Putamen (tissue), 1 donor: Measurements from ENCODE around the gene IRGC.
"Not testable (repeated sequence)": the region's sequence is repeated elsewhere in the genome, so short reads cannot be mapped to it uniquely, and the experiment has no call there.

ENCODE experiments used
- DNase-seq: peaks from one replicate; pipeline ENCODE4 v3.0.0-alpha.2; 2016; ENCODE audit warnings: low spot score

IRGC gene, protein sequence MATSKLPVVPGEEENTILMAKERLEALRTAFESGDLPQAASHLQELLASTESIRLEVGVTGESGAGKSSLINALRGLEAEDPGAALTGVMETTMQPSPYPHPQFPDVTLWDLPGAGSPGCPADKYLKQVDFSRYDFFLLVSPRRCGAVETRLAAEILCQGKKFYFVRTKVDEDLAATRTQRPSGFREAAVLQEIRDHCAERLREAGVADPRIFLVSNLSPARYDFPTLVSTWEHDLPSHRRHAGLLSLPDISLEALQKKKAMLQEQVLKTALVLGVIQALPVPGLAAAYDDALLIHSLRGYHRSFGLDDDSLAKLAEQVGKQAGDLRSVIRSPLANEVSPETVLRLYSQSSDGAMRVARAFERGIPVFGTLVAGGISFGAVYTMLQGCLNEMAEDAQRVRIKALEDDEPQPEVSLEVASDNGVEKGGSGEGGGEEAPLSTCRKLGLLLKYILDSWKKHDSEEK

DNA sequence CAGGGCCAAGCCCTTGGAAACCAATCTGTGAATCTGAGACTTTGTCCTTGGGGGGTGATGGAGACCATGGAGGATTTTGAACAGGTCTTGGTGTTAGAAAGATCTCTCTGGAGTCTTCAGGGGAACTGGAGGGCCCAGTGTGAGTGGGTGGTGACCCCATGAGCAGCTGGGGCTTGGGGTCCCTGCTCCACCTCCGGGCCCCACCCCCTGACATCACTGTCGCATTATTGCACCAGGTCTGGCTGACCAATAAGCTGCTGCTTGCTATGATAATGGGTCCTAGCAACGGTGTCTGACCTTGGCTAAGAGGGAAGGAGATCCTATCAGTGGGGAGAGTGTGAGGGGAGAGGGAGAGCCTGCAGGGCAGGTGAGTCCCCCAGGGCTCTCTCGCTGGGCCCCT is at the start of gene IRGC:
Gene IRGC, plus strand, starts transcription at position 301 of the 400 bp plus-strand sequence. CDS start 2,483 bp downstream, outside the sequence.
- no peak for DNase-seq

DNA sequence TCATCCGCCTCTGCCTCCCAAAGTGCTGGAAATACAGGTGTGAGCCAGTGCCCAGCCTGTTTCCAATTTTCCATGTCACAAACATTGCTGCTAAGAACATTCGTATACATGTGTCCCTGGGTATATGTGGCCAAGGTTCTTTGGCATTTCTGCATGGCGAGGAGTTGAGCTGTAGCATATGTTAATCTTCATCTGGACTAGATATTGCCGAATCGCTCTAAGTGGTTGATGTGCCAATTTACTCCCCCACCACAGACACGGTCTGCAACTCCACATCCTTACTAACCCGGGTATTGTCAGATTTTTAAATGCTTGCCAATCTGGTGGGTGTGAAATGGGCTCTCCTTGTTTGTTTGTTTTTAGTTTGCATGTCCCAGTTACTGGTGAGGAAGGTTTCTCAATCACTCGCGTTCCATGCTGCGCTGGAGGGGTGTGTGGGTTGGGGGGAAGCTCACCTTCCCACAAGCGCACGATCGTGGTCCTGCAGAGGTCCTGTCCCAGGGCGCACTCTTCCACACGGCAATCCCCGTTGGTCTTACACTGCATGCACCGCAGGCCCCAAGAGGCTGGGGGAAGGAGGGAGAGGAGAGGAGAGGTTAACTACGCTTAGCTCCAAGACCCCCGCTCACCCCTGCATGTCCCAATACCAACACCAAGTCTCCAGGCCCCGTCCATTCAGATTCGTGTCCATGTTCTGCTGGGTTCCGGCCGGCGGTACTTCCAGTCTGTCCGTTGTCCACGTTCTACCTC is 48.6 kb upstream of the IRGC start:
- DNase-seq: no peak

DNA sequence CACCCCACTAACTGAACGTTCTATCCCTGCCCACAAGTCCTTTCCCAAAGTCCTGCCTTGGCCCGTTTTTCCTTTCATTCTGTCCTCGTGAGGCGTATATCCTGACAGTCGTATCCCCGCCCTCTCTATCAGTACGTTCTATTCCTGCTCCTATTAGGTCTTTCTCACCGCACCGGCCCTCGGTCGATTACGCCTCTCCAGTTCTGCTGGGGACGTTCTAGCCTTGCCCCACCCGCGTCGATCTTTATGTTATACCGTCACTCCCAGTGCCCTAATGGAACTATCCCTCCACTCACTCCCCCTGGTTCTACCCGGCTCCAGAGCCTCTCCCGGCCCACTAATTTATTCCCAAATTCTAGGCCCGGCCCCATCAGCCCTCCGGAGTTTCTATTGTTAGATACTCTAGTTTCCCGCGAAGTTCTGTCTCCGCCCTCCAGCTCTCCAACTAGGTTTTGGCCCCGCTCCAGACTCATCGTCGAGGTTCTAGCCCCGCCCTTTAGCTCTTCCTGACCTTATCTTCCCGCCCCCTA is 47.9 kb upstream of the IRGC start:
- DNase-seq: no peak

DNA sequence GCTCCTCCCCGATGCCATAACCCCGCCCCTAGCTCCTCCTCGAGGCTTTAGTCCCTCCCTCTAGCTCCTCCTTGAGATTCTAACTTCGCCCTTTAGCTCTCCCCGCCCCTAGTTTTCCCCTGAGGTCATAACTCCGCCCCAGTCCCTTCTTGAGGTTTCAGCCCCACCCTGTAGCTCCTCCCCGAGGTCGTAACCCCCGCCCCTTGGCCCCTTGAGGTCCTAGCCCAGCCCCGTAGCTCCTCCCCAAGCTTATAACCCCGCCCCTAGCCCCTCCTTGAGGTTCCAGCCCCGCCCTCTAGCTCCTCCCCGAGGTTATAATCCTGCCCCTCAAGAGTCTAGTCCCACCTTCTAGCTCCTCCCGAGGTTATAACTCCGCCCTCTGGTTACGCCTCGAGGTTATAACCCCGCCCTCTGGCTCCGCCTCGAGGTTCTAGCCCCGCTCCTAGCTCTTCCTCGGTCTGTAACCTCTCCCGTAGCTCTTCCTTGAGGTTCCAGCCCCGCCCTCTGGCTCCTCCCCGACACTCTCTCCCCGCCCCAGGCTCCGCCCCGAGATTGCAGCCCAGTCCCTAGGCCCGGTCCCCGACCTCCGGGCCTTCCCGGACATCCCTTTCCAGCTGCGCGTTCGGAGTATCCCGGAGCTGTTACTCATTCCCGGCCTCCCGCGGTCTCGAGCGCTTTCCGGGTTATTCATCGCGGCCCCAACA is 47.3 kb upstream of the IRGC start:
- DNase-seq: peak; percentile 99

DNA sequence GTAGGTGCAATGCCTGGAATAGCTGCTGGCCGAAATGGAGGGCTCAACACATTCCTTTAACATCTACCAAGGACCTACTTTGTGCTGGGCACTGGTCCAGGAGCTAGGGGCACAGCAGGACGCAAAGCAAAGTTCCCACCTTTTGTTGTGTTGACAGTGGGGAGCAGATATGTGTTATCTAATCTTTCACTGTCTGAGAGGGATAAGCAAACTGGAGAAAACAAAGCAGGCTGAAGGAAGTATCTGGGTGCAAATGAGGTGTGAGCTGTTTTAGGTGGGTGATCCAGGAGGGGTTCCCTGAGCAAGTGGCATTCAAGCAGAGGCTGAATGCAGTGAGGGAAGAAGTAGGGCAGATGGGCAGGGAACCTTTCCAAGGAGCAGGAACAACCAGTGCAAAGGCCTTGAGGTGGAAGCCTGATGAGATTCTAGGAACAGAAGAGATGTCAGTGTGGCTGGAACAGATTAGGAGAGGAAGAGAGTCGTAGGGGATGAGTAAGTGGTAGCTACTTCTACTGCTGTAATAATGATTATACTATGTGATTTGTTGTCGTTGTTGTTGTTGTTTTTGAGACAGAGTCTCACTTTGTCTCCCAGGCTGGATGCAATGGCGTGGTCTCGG is 43.7 kb upstream of the IRGC start:
- DNase-seq: no peak

- no peak for DNase-seq
Observed at GRCh38 chr19:43673637-43674036, 42.2 kb upstream of the IRGC start.

DNA sequence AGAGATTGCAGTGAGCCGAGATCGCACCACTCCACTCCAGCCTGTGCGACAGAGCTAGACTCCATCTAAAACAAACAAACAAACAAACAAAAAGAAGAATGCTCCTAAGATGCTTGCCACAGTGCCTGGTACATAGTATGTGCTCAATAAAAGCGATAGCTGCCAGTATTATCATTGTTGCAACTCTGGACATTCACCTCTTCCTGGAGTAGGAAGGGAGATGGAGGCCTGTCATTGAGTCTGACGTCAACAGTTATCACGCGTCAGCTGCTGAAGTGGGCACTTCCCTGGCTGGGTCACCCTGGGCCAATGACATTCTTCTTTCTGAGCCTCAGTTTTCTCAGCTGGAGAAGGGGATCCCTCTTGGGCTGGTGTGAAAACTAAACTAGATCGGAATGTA is 41.7 kb upstream of the IRGC start:
- no peak for DNase-seq

- no peak for DNase-seq
Observed at GRCh38 chr19:43674596-43674995, 41.3 kb upstream of the IRGC start.

DNA sequence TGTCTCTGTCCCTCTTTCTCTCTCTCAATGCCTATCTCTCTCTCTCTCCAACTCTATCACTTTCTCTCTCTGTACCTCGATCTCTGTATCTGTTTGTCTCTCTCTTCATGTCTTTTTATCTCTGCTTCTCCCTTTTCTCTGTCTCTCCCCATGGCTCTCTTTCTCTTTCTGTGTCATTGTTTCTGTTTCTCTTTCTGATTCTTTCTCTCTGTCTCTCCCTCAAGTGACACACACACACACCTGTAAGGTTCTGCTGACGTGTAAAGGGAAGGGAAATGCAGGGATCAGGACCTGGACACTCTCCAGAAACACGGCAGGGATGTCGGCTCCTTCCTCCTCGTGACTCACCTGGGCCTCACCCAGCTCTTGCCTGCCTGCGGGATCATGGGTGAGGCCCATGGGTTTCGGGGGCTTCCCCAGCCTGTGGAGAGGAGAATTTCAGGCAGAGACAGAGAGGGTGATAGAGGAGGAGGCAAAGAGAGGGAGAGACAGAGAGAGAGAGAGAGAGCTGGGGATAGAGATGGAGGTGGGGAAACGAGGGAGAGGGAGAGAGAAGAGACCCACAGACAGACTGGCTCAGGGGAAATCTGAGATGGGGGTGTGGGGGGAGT is 40.5 kb upstream of the IRGC start:
- DNase-seq: no peak

- DNase-seq: no peak
Observed at GRCh38 chr19:43675906-43676305, 40.0 kb upstream of the IRGC start.

GRCh38 chr19:43678512-43679261 is 37.2 kb upstream of the IRGC start:
- peak; percentile 53 for DNase-seq

- no peak for DNase-seq
Observed at GRCh38 chr19:43681821-43682220, 34.1 kb upstream of the IRGC start.

- DNase-seq: not testable (repeated sequence)
Observed at GRCh38 chr19:43682269-43682668, 33.6 kb upstream of the IRGC start.

DNA sequence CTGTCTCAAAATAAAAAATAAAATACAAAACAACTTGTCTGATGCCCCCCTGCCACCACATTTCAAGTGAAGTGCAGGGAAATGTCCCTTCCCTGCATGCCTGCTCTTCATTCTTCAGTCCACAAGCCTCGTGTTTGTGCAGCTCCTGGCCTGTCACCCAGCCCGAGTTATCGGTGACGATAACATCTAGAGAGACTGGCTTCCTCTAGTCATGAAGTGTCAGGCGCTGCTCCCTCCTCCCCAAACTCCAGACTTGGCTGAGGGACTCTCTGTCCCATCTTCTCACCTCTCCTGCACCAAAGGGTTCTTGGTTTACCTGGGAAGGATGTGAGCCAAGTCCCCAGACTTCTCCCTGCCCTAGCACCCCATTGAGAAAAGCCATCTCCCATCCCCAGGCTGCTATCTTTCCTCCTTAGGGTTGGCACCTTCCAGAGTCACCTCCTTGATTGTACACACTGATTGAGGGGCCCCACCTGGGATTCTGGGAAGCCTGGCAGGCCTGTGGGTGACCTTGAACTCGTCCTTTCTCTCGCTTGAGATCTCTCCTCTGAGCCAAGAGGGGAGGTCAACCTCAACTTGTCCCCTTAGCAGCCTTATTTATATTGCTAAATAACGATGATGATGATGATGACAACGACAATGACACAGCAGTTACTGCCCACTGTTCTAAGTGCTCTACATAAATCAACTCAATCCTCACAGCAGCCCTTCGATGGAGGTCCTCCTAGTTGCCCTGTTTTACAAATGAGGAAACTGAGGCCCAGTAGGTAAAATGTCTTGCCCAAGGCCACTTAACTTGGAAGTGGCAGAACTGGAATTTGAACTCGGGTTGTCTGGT is 32.8 kb upstream of the IRGC start:
- DNase-seq: no peak

DNA sequence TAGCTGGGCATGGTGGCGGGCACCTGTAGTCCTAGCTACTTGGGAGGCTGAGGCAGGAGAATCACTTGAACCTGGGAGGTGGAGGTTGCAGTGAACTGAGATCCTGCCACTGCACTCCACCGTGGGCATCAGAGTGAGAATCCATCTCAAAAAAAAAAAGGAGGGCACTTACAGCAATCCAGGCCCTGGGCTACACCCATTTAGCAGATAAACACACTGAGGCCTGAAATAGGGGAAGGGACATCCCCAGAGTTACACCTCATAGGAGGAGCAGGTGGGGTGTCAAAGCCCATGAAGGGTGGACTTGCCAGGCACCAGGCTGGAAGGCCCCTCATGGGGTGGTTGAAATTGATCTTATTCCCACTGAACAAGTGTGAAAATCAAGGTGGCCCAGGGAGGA is 32.0 kb upstream of the IRGC start:
- DNase-seq: no peak

GRCh38 chr19:43684326-43684725 is 31.6 kb upstream of the IRGC start:
- no peak for DNase-seq

- no peak for DNase-seq
Observed at GRCh38 chr19:43687660-43687997, 28.2 kb upstream of the IRGC start.

GRCh38 chr19:43688059-43688701 is 27.7 kb upstream of the IRGC start:
- no peak for DNase-seq

DNA sequence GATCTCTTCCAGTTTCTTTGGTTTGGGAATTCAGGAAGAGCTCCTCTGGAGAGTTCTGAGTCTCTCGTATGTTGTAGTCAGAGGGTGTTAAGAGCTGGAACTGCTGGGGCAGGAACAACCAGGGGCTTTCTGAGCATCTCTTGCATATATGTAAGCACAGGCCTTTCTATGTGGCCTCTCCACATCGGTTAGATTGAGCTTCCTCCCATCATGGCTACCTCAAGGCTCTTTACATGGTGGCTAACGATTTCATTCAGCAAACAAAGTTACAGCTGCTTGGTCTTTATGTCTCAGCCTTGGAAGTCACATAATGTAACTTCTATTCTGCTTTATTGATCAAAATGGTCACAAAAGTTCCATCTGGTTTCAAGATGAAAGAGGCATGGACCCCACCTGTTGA is 25.4 kb upstream of the IRGC start:
- DNase-seq: no peak
